Tibial nerve (tissue), 4 donors: ENCODE data around the gene NR4A3.

ENCODE experiments used
- CTCF ChIP-seq, 5 experiments: fragments of 200-600 bp in 3 of 5; fragments of 450-650 bp in 2 of 5; sonication (generic) in 3 of 5; IDR thresholded peaks; one replicate each; pipeline ENCODE4 v1.5.1; 2016 to 2019; ENCODE audit warnings: antibody characterized with exemption in 5 of 5, mild to moderate bottlenecking in 3 of 5, moderate library complexity in 2 of 5
- EP300 ChIP-seq, 2 donors: sonication (generic); formaldehyde crosslinking; IDR thresholded peaks; one replicate each; pipeline ENCODE4 v1.6.1; 2017; ENCODE audit warnings: antibody characterized with exemption in 2 of 2, mild to moderate bottlenecking in 1 of 2
- POLR2A ChIP-seq, 2 donors: fragments of 450-650 bp; IDR thresholded peaks; one replicate each; pipeline ENCODE4 v1.6.1; 2017; ENCODE audit warnings: antibody characterized with exemption in 2 of 2, mild to moderate bottlenecking in 2 of 2, moderate library complexity in 2 of 2

DNA sequence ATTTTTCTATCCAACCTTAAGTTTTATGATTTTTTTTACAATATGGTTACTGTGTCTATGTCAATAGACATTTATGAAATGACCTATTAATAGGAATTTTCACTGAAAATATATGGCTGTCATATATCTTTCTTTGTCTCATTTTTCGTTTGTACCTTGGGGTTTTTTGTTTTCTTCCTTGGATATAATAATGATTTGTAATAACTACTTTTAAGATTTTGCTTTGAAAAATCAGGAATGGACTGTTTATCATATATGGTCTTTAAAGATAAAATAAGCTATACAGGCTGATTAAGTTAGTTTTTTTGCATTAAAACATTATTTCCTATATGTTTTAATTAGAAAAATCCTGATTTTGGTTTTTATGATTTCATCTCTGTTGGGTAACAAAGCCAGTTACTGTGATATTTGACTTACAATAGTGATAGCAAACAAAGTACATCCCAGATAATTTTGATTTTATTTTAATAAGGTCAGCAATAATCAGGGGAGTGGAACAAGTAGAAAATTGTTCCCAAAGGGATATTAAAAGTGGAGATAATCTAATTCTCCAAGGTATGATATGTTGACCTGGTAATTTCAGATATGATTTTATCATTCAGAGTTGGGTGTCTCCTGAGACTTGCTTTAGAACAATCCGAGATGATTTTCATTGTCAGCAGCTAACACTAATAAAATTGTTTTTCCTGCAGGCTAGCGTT, 10.3 kb downstream of the NR4A3 start:
- TF ChIP-seq CTCF (IDR thresholded peaks at IDR 0.05) (no peak), POLR2A (IDR thresholded peaks at IDR 0.05) (no peak), EP300 (IDR thresholded peaks at IDR 0.05) (no peak)
